Stimulated activated CD8-positive, alpha-beta memory T cell treated with anti-CD3 and anti-CD28 coated beads, Interleukin-12 subunit alpha, Interleukin-12 subunit beta, amount 100 ng/mL, for 1 hour (primary cell): Measurements from ENCODE around the gene PCDH18.

Source experiments
- DNase-seq: peaks from one replicate; pipeline ENCODE4 v3.0.0-alpha.2; 2020; ENCODE audit warnings: low read depth

PCDH18 gene

DNA sequence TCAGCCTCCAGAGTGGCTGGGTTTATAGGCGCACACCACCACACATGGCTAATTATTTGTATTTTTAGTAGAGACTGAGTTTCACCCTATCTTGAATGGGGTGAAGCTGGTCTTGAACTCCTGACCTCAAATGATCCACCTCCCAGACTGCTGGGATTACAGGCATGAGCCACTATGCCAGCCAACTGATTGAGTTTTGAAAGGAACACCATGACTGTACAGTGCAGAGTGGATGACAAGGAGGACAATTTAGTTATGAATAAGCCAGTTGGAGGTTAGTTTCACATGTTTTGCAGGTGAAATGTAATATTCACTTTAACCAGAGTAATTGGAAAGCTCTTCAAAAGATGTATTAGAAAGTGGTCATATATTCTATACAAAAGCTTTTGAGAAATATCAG, 60.8 kb downstream of the PCDH18 start:
- DNase-seq = no peak

DNA sequence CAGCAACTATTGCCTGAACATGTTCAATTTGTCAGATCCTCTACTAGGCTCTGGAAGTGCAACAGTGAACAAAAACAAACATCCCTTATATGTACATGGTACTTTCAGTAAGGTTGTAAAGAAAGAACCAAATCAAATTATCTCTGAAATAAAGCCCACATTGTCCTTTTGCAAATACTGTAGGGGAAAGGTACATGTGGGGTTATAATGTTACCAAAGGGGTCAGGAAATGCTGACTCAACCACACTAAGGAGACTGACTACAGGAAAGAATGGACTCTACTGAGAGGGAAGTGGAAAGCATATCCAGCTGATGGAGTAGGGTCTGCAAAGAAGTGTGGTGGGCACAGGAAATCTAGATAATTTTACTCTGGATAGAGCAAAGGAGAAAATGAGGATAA, 61.5 kb downstream of the PCDH18 start:
- no peak for DNase-seq
